Neural cell (in vitro differentiated cells): ENCODE data around the gene CYTH3. TPM values are rescaled to one million over a fixed set of nuclear protein-coding genes. Genes with fewer than 3 reads are reported as not detected.

Experiments
- H2AFZ ChIP-seq: fragments of 200-600, 300-800 bp; sonication (generic), shearing (Covaris generic); 2 replicates; pipeline ENCODE4 v1.6.0; 2014; ENCODE audit warnings: low read depth, mild to moderate bottlenecking, antibody characterized with exemption, low read length, moderate library complexity
- H3F3A ChIP-seq: fragments of 200-600 bp; shearing (Covaris generic); 2 replicates; pipeline ENCODE4 v1.6.1; 2016; ENCODE audit warnings: mild to moderate bottlenecking, moderate library complexity, mixed read lengths, antibody characterized with exemption, low read length; ENCODE audit not compliant: insufficient read depth, poor library complexity, severe bottlenecking
- H3K27ac ChIP-seq: fragments of 200-600, 300-800 bp; sonication (generic), shearing (Covaris generic); 2 replicates; pipeline ENCODE4 v1.5.1; 2014; ENCODE audit warnings: mild to moderate bottlenecking, low read length, moderate library complexity
- H3K27me3 ChIP-seq: fragments of 300-800, 200-600 bp; sonication (generic), shearing (Covaris generic); 2 replicates; pipeline ENCODE4 v1.6.0; 2014; ENCODE audit warnings: mild to moderate bottlenecking, low read depth, low read length, moderate library complexity; ENCODE audit not compliant: insufficient read depth
- H3K36me3 ChIP-seq: fragments of 300-800, 200-600 bp; sonication (generic), shearing (Covaris generic); 2 replicates; pipeline ENCODE4 v1.5.1; 2014; ENCODE audit warnings: mild to moderate bottlenecking, antibody characterized with exemption, low read length, moderate library complexity; ENCODE audit not compliant: insufficient read depth
- H3K4me2 ChIP-seq: fragments of 300-800, 200-600 bp; sonication (generic), shearing (Covaris generic); 2 replicates; pipeline ENCODE4 v1.6.0; 2014; ENCODE audit warnings: mild to moderate bottlenecking, low read length
- H3K4me3 ChIP-seq: fragments of 300-800, 200-600 bp; sonication (generic), shearing (Covaris generic); 2 replicates; pipeline ENCODE4 v1.5.1; 2014; ENCODE audit warnings: mild to moderate bottlenecking, low read length, moderate library complexity
- H3K79me2 ChIP-seq: fragments of 200-600 bp; shearing (Covaris generic); replicated peaks from 2 replicates; pipeline ENCODE4 v1.6.0; 2014; ENCODE audit warnings: mild to moderate bottlenecking, low read length, moderate library complexity; ENCODE audit not compliant: insufficient read depth
- H3K9ac ChIP-seq: fragments of 300-800, 200-600 bp; sonication (generic), shearing (Covaris generic); 2 replicates; pipeline ENCODE4 v1.6.1; 2016; ENCODE audit warnings: mild to moderate bottlenecking, low read length, mixed read lengths
- H3K9me2 ChIP-seq: fragments of 200-600 bp; shearing (Covaris generic); 2 replicates; pipeline ENCODE4 v1.6.1; 2016; ENCODE audit warnings: mild to moderate bottlenecking, low read length, mixed read lengths; ENCODE audit not compliant: insufficient read depth
- H3K9me3 ChIP-seq: fragments of 200-600, 300-800 bp; sonication (generic), shearing (Covaris generic); 2 replicates; pipeline ENCODE4 v1.6.1; 2016; ENCODE audit warnings: mild to moderate bottlenecking, mixed run types, low read length, moderate library complexity, mixed read lengths
- H4K20me1 ChIP-seq: fragments of 200-600 bp; shearing (Covaris generic); 2 replicates; pipeline ENCODE4 v1.6.1; 2016; ENCODE audit warnings: mild to moderate bottlenecking, mixed run types; ENCODE audit not compliant: insufficient read depth
- CTCF ChIP-seq: fragments of 450-650 bp; IDR thresholded peaks from 2 replicates; pipeline ENCODE4 v1.5.1; 2014; ENCODE audit warnings: antibody characterized with exemption, mild to moderate bottlenecking, moderate library complexity; ENCODE audit not compliant: poor library complexity, severe bottlenecking
- EP300 ChIP-seq: fragments of 450-650 bp; conservative IDR thresholded peaks from 2 replicates; pipeline ENCODE4 v1.6.1; 2014; ENCODE audit warnings: antibody characterized with exemption, mild to moderate bottlenecking, moderate library complexity; ENCODE audit not compliant: poor library complexity, severe bottlenecking
- EZH2 ChIP-seq: fragments of 200-600, 300-800 bp; shearing (Covaris generic), sonication (generic); IDR thresholded peaks from 2 replicates; pipeline ENCODE4 v1.6.1; 2014; ENCODE audit warnings: antibody characterized with exemption, low read length, borderline replicate concordance, mild to moderate bottlenecking; ENCODE audit not compliant: insufficient read depth, poor library complexity, severe bottlenecking
- MXI1 ChIP-seq: fragments of 450-650 bp; conservative IDR thresholded peaks from 2 replicates; pipeline ENCODE4 v1.6.1; 2014; ENCODE audit warnings: antibody characterized with exemption, mild to moderate bottlenecking; ENCODE audit not compliant: poor library complexity, severe bottlenecking
- POLR2AphosphoS5 ChIP-seq: IDR thresholded peaks from 2 replicates; pipeline ENCODE4 v1.6.1; 2012
- RAD21 ChIP-seq: fragments of 450-650 bp; conservative IDR thresholded peaks from 2 replicates; pipeline ENCODE4 v1.6.1; 2014; ENCODE audit warnings: antibody characterized with exemption, mild to moderate bottlenecking, moderate library complexity
- REST ChIP-seq: IDR thresholded peaks from 2 replicates; pipeline ENCODE4 v1.6.1; 2012; ENCODE audit warnings: borderline replicate concordance
- SMC3 ChIP-seq: fragments of 450-650 bp; conservative IDR thresholded peaks from 2 replicates; pipeline ENCODE4 v1.6.1; 2014; ENCODE audit warnings: antibody characterized with exemption, mild to moderate bottlenecking, moderate library complexity; ENCODE audit not compliant: poor library complexity
- TAF1 ChIP-seq: IDR thresholded peaks from 2 replicates; pipeline ENCODE4 v1.6.1; 2012; ENCODE audit warnings: low read depth
- polyA plus RNA-seq: library from polyadenylated mRNA; depleted of rRNA; stranded (reverse); fragments of >200 nt; gene quantifications from 2 replicates; pipeline ENCODE4 v1.2.3, GENCODE V29; 2014

The CYTH3 gene
- polyA plus RNA-seq, 1 donor from 2014 or later, result 33.9 TPM

- H3K9me2 ChIP-seq, result no peaks in the 10 kb centered on the region
- TF ChIP-seq CTCF, result no peak
- no peak for TF ChIP-seq RAD21
- TF ChIP-seq POLR2AphosphoS5, result no peak
- TF ChIP-seq EZH2, result no peak
- TF ChIP-seq TAF1, result no peak
- no peak for TF ChIP-seq REST
- TF ChIP-seq EP300, result no peak
- no peak for TF ChIP-seq MXI1
- TF ChIP-seq SMC3, result no peak
- H2AFZ ChIP-seq, result no peak overlapping the region
- no peaks in the 10 kb centered on the region for H3K27me3 ChIP-seq
- H3K27ac ChIP-seq, result no peak overlapping the region
- H3K79me2 ChIP-seq, result no peaks in the 10 kb centered on the region
- H3K4me2 ChIP-seq, result no peak overlapping the region
- H3K36me3 ChIP-seq, result no peaks in the 10 kb centered on the region
- no peak overlapping the region for H3K4me3 ChIP-seq
- no peak overlapping the region for H3K9ac ChIP-seq
- H3K9me3 ChIP-seq, result no peaks in the 10 kb centered on the region
- no peaks in the 10 kb centered on the region for H3F3A ChIP-seq
- H4K20me1 ChIP-seq, result no peaks in the 10 kb centered on the region
Observed at GRCh38 chr7:6234384-6234783, 38.0 kb downstream of the CYTH3 start.

GRCh38 chr7:6232534-6232933 is 39.9 kb downstream of the CYTH3 start:
- Histone ChIP-seq H3K9me3 (no peaks in the 10 kb centered on the region), H3K27ac (no peak overlapping the region), H3K4me3 (no peak overlapping the region), H3K36me3 (no peaks in the 10 kb centered on the region), H4K20me1 (no peaks in the 10 kb centered on the region), H3K4me2 (no peak overlapping the region), H3K9me2 (no peaks in the 10 kb centered on the region), H3K9ac (no peak overlapping the region), H2AFZ (no peak overlapping the region), H3K79me2 (no peaks in the 10 kb centered on the region), H3K27me3 (no peaks in the 10 kb centered on the region), H3F3A (no peaks in the 10 kb centered on the region)
- TF ChIP-seq EZH2 (no peak), SMC3 (no peak), POLR2AphosphoS5 (no peak), TAF1 (no peak), RAD21 (no peak)

- no peak for TF ChIP-seq REST
- H3K9me3 ChIP-seq, result no peaks in the 10 kb centered on the region
Observed at GRCh38 chr7:6232116-6232515, 40.3 kb downstream of the CYTH3 start.

More at GRCh38 chr7:6232116-6232515, 40.3 kb downstream of the CYTH3 start:
- H3K9ac ChIP-seq, result no peak overlapping the region
- H2AFZ ChIP-seq, result no peak overlapping the region
- H3K4me2 ChIP-seq, result no peak overlapping the region
- H3K27ac ChIP-seq, result no peak overlapping the region
- H3K4me3 ChIP-seq, result no peak overlapping the region
- no peaks in the 10 kb centered on the region for H3F3A ChIP-seq
- no peaks in the 10 kb centered on the region for H3K36me3 ChIP-seq
- H3K79me2 ChIP-seq, result no peaks in the 10 kb centered on the region
- no peaks in the 10 kb centered on the region for H3K9me2 ChIP-seq
- H3K27me3 ChIP-seq, result no peaks in the 10 kb centered on the region
- H4K20me1 ChIP-seq, result no peaks in the 10 kb centered on the region
